H9 (cell line): Measurements from ENCODE around the gene C4orf33. TPM values are rescaled to one million over a fixed set of nuclear protein-coding genes. Genes with fewer than 3 reads are reported as not detected.

Source experiments
- DNase-seq: peaks from one replicate; pipeline ENCODE4 v3.0.0-alpha.2; 2017
- H2AFZ ChIP-seq: one replicate; pipeline ENCODE4 v1.6.1; 2013; ENCODE audit warnings: mild to moderate bottlenecking, low read length, control low read depth, moderate library complexity
- H2AK5ac ChIP-seq: 2 replicates; pipeline ENCODE4 v1.6.1; 2013; ENCODE audit warnings: low read length, control low read depth, mixed read lengths; ENCODE audit not compliant: insufficient read length
- H2BK120ac ChIP-seq: one replicate; pipeline ENCODE4 v1.6.1; 2013; ENCODE audit warnings: low read depth, mild to moderate bottlenecking, low read length, control low read depth, inconsistent platforms; ENCODE audit not compliant: poor library complexity, severe bottlenecking
- H2BK12ac ChIP-seq: 2 replicates; pipeline ENCODE4 v1.6.1; 2013; ENCODE audit warnings: low read length, control low read depth, mixed read lengths, low read depth; ENCODE audit not compliant: insufficient read length
- H2BK15ac ChIP-seq: 2 replicates; pipeline ENCODE4 v1.6.1; 2013; ENCODE audit warnings: low read depth, low read length, control low read depth
- H2BK20ac ChIP-seq: one replicate; pipeline ENCODE4 v1.6.1; 2013; ENCODE audit warnings: low read depth, mild to moderate bottlenecking, low read length, control low read depth, inconsistent platforms; ENCODE audit not compliant: poor library complexity, severe bottlenecking
- H2BK5ac ChIP-seq: 2 replicates; pipeline ENCODE4 v1.6.1; 2013; ENCODE audit warnings: low read length, control low read depth, mixed read lengths; ENCODE audit not compliant: insufficient read length
- H3K14ac ChIP-seq: 2 replicates; pipeline ENCODE4 v1.6.1; 2013; ENCODE audit warnings: low read length, control low read depth; ENCODE audit not compliant: insufficient read depth
- H3K18ac ChIP-seq: 2 replicates; pipeline ENCODE4 v1.6.1; 2013; ENCODE audit warnings: low read depth, mild to moderate bottlenecking, mixed read lengths, low read length, control low read depth; ENCODE audit not compliant: insufficient read length
- H3K23ac ChIP-seq: 2 replicates; pipeline ENCODE4 v1.6.1; 2013; ENCODE audit warnings: low read length, control low read depth, mixed read lengths, low read depth; ENCODE audit not compliant: insufficient read length
- H3K23me2 ChIP-seq: 2 replicates; pipeline ENCODE4 v1.6.1; 2013; ENCODE audit warnings: low read depth, mild to moderate bottlenecking, mixed read lengths, low read length, control low read depth; ENCODE audit not compliant: insufficient read length, poor library complexity, severe bottlenecking
- H3K27ac ChIP-seq: 2 replicates; pipeline ENCODE4 v1.5.1; 2013; ENCODE audit warnings: low read length, control low read depth, mixed read lengths, low read depth; ENCODE audit not compliant: insufficient read length
- H3K27me3 ChIP-seq: 2 replicates; pipeline ENCODE4 v1.6.1; 2013; ENCODE audit warnings: low read length, control low read depth, inconsistent platforms; ENCODE audit not compliant: insufficient read depth
- H3K4ac ChIP-seq: 2 replicates; pipeline ENCODE4 v1.6.1; 2013; ENCODE audit warnings: low read depth, mild to moderate bottlenecking, control low read depth, inconsistent platforms, low read length, moderate library complexity
- H3K4me1 ChIP-seq: 2 replicates; pipeline ENCODE4 v1.6.1; 2013; ENCODE audit warnings: low read length, control low read depth, inconsistent platforms; ENCODE audit not compliant: insufficient read depth
- H3K4me2 ChIP-seq: 2 replicates; pipeline ENCODE4 v1.6.1; 2013; ENCODE audit warnings: low read length, control low read depth, mixed read lengths; ENCODE audit not compliant: insufficient read length, insufficient read depth
- H3K56ac ChIP-seq: 2 replicates; pipeline ENCODE4 v1.6.1; 2013; ENCODE audit warnings: low read depth, mild to moderate bottlenecking, mixed read lengths, low read length, control low read depth; ENCODE audit not compliant: insufficient read length
- H3K79me1 ChIP-seq: 2 replicates; pipeline ENCODE4 v1.6.1; 2013; ENCODE audit warnings: low read depth, mild to moderate bottlenecking, moderate library complexity, low read length, control low read depth, inconsistent platforms; ENCODE audit not compliant: insufficient read depth, poor library complexity, severe bottlenecking
- H3K79me2 ChIP-seq: 2 replicates; pipeline ENCODE4 v1.6.1; 2013; ENCODE audit warnings: low read length, control low read depth, inconsistent platforms; ENCODE audit not compliant: insufficient read depth
- H3K9ac ChIP-seq: 2 replicates; pipeline ENCODE4 v1.6.1; 2013; ENCODE audit warnings: low read length, control low read depth, mixed read lengths; ENCODE audit not compliant: insufficient read length; ENCODE audit errors: extremely low read depth
- H3K9me3 ChIP-seq: one replicate; pipeline ENCODE4 v1.6.1; 2013; ENCODE audit warnings: low read depth, low read length, inconsistent platforms; ENCODE audit not compliant: control insufficient read depth
- H3T11ph ChIP-seq: one replicate; pipeline ENCODE4 v1.6.1; 2013; ENCODE audit warnings: mild to moderate bottlenecking, low read length, control low read depth, inconsistent platforms
- H4K20me1 ChIP-seq: one replicate; pipeline ENCODE4 v1.6.1; 2013; ENCODE audit not compliant: control insufficient read depth, insufficient read length, insufficient read depth
- H4K5ac ChIP-seq: 2 replicates; pipeline ENCODE4 v1.6.1; 2013; ENCODE audit warnings: low read depth, mild to moderate bottlenecking, mixed read lengths, low read length, control low read depth; ENCODE audit not compliant: insufficient read length
- H4K8ac ChIP-seq: replicated peaks from 2 replicates; pipeline ENCODE4 v1.6.1; 2013; ENCODE audit warnings: low read length, control low read depth, mixed read lengths, low read depth; ENCODE audit not compliant: insufficient read length
- H4K91ac ChIP-seq: 2 replicates; pipeline ENCODE4 v1.6.1; 2013; ENCODE audit warnings: low read depth, mild to moderate bottlenecking, moderate library complexity, mixed read lengths, low read length, control low read depth; ENCODE audit not compliant: insufficient read length
- H3K27ac Mint-ChIP-seq, 3 experiments: 2 replicates in 2 of 3; 3 replicates in 1 of 3; pipeline ENCODE4 v1.8.0; 2020 to 2021; ENCODE audit warnings: mixed read lengths in 3 of 3, mild to moderate bottlenecking in 1 of 3, moderate library complexity in 1 of 3
- H3K27me3 Mint-ChIP-seq: 2 replicates; pipeline ENCODE4 v1.8.0; 2021; ENCODE audit warnings: low read depth, mild to moderate bottlenecking, moderate library complexity, mixed read lengths
- H3K36me3 Mint-ChIP-seq, 3 experiments: 2 replicates in 2 of 3; 3 replicates in 1 of 3; pipeline ENCODE4 v1.8.0; 2020 to 2021; ENCODE audit warnings: low read depth in 3 of 3, mixed read lengths in 3 of 3; ENCODE audit not compliant: insufficient read depth in 1 of 3
- H3K4me1 Mint-ChIP-seq, 2 experiments: 2 replicates each; pipeline ENCODE4 v1.8.0; 2020; ENCODE audit warnings: mixed read lengths in 2 of 2
- H3K4me3 Mint-ChIP-seq, 2 experiments: 2 replicates in 1 of 2; 3 replicates in 1 of 2; pipeline ENCODE4 v1.8.0; 2020 to 2021; ENCODE audit warnings: mild to moderate bottlenecking in 2 of 2, mixed read lengths in 2 of 2, moderate library complexity in 1 of 2
- H3K9me3 Mint-ChIP-seq, 2 experiments: 2 replicates in 1 of 2; 3 replicates in 1 of 2; pipeline ENCODE4 v1.8.0; 2020; ENCODE audit warnings: mild to moderate bottlenecking in 2 of 2, mixed read lengths in 2 of 2, moderate library complexity in 1 of 2
- CTCF ChIP-seq: fragments of 200-600 bp; sonication (generic); conservative IDR thresholded peaks from 3 replicates; pipeline ENCODE4 v1.8.0; 2021; ENCODE audit warnings: antibody characterized with exemption, mild to moderate bottlenecking
- WGBS: extraction: QIAGEN DNeasy Blood & Tissue Kit; methylation state at CpG from one replicate; pipeline ENCODE4 v1.1.7; 2013; ENCODE audit warnings: missing lambda C conversion rate, low lambda C conversion rate, mixed read lengths; ENCODE audit not compliant: insufficient read length; ENCODE audit errors: extremely low coverage; 5-methylcytosine and 5-hydroxymethylcytosine counted together
- total RNA-seq: library from RNA; stranded (reverse); gene quantifications from 2 replicates; pipeline ENCODE4 v1.2.1, GENCODE V29; 2021

C4orf33 gene
- total RNA-seq, 1 experiment from 2014 or later: 7.4 TPM

GRCh38 chr4:129143359-129143758, 47.4 kb downstream of the C4orf33 start:
- H3K4me3 Mint-ChIP-seq: no peak overlapping the region

More at GRCh38 chr4:129143359-129143758, 47.4 kb downstream of the C4orf33 start:
- DNase-seq: no peak
- H3K23ac ChIP-seq: no peak overlapping the region
- no peak overlapping the region for H3K9ac ChIP-seq
- no peaks in the 10 kb centered on the region for H3K79me2 ChIP-seq
- H2BK5ac ChIP-seq: no peak overlapping the region
- H3K18ac ChIP-seq: no peak overlapping the region
- H3K14ac ChIP-seq: no peak overlapping the region
- no peak overlapping the region for H2AK5ac ChIP-seq
- no peak overlapping the region for H2BK15ac ChIP-seq
- H3K23me2 ChIP-seq: no peaks in the 10 kb centered on the region
- no peak for TF ChIP-seq CTCF
- H3K4ac ChIP-seq: no peak overlapping the region
- no peaks in the 10 kb centered on the region for H3K9me3 Mint-ChIP-seq
- no peak overlapping the region for H3T11ph ChIP-seq
- no peak overlapping the region for H2BK20ac ChIP-seq
- no peak overlapping the region for H4K91ac ChIP-seq
- no peak overlapping the region for H2BK12ac ChIP-seq
- no CpG with 5 or more reads among the region's 2 CpGs for WGBS
- no peaks in the 10 kb centered on the region for H3K9me3 ChIP-seq
- H3K4me2 ChIP-seq: no peak overlapping the region
- no peak overlapping the region for H2AFZ ChIP-seq
- no peak overlapping the region for H3K27ac Mint-ChIP-seq
- no peaks in the 10 kb centered on the region for H3K27me3 ChIP-seq
- H4K5ac ChIP-seq: no peak overlapping the region
- no peak overlapping the region for H3K27ac ChIP-seq
- no peaks in the 10 kb centered on the region for H3K36me3 Mint-ChIP-seq
- H3K79me1 ChIP-seq: no peaks in the 10 kb centered on the region
- H4K20me1 ChIP-seq: no peaks in the 10 kb centered on the region
- H3K56ac ChIP-seq: no peak overlapping the region
- no peak overlapping the region for H4K8ac ChIP-seq
- no peak overlapping the region for H2BK120ac ChIP-seq
- no peaks in the 10 kb centered on the region for H3K4me1 ChIP-seq
- peaks cover 4 to 14% of the 10 kb centered on the region in 2 experiments; a peak in 3 of 4 replicates for H3K4me1 Mint-ChIP-seq
- no peaks in the 10 kb centered on the region for H3K27me3 Mint-ChIP-seq
